Activated CD4-positive, alpha-beta T cell treated with anti-CD3 and anti-CD28 coated beads, Interleukin-2, amount 50 U/mL, for 16 hours (primary cell): ENCODE results near the gene PMEPA1.
"Not testable (repeated sequence)": the region's sequence is repeated elsewhere in the genome, so short reads cannot be mapped to it uniquely, and the experiment has no call there.

Source experiments
- DNase-seq: peaks from one replicate; pipeline ENCODE4 v3.0.0-alpha.2; 2020

The PMEPA1 gene

DNA sequence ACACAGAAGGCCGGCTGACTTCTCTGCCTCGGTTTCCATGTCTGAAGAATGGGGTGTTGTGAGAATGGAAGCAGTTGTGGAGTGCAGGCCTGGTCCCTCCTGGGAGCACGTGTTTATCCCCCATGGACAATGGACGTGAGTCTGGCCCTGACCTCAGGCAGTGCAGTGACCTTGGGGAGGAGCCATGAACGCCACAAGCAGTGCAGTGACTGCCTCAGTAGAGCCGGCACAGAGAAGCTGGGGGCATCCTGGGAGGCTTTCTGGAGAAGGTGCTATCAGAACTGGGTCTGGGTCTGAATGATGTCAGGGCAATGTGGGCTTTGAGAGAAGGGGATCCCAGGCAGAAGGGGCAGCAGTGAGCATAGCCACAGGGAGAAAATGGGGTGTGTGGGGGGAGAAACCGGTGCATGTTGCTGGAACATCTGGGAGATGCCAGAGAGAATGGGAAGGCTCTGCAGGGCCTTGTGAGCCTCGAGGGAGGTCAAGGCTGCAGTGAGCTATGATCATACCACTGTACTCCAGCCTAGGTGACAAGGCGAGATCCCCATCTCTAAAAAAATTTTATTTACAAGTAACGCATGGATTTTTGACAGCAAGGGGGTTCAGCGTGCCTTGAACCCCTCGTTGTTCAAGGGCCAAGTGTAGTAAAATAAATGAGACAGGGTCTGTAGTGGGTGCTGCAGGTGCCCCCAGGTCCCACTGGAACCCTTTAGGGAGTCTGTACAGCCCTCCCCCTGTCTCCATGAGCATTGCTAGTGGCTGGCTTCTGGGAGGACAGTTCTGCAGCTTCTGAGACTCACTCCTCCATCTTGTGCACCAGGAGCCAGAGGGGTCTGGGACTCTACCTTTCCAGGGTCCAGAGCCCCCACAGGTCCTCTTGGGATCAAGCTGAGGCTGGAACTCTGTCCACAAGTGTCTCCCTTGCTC lies 62.5 kb downstream of the PMEPA1 start:
- no peak for DNase-seq

- DNase-seq = no peak
Measured at GRCh38 chr20:57638895-57639236, 70.9 kb downstream of the PMEPA1 start.

GRCh38 chr20:57638173-57638894 lies 71.5 kb downstream of the PMEPA1 start:
- DNase-seq = no peak

DNA sequence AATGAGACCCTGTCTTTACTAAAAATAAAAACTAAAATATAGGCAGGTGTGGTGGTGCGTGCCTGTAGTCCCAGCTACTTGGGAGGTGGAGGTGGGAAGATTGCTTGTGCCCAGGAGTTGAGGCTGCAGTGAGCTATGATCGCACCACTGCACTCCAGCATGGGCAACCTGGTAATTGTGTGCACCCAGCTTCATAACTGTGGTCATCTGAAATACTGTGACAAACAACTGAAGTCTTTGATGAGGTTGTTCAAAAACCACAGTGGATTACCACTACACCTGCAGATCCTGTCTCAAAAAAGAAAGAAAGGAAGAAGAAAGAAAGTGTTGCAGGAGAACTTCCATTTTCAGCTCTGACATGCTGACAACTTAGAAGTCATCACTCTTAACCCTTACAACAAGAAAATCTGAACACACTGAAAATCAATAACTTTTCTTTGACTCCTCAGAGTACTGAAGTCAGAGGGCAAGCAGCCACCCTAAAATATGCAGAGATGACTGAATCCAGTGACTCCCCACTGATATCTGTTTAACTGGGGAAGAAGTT lies 75.8 kb downstream of the PMEPA1 start:
- DNase-seq = no peak

DNA sequence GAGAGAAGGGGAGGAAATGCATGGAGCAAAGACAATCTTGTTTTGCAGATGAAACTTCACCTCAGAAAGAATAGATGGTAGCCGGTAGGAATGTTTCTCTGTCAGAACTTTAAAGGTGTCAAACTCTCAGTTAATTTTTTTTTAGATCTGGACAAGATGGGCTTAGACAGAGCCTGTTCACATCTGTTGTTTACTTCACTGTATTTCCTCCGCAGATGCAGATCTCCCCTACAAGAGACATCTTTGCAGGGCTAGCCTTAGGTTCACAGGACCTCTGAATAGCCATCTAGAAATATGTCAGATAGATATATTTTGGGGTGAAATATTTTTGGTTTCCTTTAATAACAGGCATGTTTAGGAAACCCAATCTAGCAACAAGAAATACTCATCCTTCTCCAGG lies 77.5 kb downstream of the PMEPA1 start:
- no peak for DNase-seq

- DNase-seq = no peak
Measured at GRCh38 chr20:57630061-57630460, 79.8 kb downstream of the PMEPA1 start.

DNA sequence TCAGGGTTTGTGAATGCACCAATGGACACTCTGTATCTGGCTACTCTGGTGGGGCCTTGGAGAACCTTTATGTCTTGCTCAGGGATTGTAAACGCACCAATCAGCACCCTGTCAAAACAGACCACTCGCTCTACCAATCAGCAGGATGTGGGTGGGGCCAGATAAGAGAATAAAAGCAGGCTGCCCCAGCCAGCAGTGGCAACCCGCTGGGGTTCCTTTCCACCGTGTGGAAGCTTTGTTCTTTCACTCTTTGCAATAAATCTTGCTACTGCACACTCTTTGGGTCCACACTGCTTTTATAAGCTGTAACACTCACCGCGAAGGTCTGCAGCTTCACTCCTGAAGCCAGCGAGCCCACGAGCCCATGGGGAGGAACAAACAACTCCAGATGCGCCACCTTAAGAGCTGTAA lies 80.3 kb downstream of the PMEPA1 start:
- DNase-seq = not testable (repeated sequence)

- not testable (repeated sequence) for DNase-seq
Measured at GRCh38 chr20:57628962-57629308, 80.9 kb downstream of the PMEPA1 start.

DNA sequence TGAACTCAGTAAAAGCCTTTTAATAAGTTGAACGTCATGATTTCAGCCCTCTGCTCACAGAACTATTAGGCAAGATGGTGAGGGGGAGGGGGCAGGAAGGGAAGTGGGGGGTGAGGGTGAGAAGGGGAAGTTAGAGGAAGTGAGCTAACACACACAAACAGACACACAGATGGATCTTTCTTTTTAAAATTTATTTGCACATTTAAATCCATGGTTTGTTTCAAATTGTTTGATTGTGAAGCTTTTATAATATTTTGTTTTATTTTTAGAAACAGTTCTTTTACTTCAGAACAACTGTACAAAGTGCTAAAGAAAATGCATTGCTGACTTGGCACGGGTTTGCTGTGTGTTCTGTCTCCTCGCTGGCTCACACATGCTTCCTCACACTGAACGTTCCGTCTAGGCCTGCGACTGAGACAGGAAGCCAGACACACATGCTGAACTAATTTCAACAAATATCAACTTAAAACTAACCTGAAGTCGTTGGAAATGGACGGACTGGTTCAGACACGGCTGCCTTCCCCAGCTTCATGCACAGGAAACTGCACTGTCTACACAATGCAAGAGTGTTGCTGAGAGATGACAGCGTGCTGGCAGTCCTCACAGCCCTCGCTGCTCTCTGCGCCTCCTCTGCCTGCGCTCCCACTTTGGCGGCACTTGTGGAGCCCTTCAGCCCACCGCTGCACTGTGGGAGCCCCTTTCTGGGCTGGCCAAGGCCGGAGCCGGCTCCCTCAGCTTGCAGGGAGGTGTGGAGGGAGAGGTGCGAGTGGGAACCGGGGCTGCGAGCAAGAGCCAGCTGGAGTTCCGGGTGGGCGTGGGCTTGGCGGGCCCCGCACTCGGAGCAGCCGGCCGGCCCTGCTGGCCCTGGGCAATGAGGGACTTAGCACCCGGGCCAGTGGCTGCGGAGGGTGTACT lies 81.5 kb downstream of the PMEPA1 start:
- peak; percentile 37 for DNase-seq

DNA sequence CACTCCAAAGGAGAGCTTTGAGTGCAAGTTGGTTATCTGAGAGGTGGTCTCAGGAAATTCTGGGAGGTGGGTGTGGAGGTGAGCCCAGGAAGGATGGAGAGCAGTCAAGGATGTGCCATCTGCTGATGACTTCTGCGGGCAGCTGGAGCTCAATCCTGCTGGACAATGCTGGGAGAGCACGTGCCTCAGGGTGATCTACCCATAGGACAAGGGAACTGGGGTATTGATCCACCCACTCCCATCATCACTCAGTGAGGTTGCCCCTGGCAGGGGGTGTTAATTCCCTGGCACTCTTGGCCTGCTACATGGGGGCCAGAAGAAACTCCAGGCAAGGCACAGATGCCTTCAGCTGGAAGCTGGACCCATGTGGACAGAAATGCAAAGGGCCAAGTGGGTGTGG lies 82.5 kb downstream of the PMEPA1 start:
- no peak for DNase-seq

DNA sequence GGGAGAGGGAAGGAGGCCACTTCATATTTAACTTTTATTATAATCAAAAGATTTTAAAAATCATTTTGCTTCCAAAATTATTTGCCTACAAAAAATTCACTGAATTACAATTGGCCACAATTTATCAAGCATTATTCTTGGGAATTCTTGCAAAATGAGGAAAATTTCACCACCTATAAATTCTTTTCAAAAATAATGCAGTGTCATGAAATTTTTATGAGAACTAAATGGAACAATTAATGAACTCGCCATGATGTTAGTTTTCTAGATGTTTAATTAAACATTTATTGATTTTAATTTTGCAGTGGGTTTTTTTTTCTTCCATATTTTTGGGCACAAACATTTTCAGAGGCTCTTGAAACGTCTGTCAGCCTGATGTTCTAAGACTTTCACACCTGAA lies 83.8 kb downstream of the PMEPA1 start:
- DNase-seq = no peak

- DNase-seq = no peak
Measured at GRCh38 chr20:57625181-57625958, 84.4 kb downstream of the PMEPA1 start.

DNA sequence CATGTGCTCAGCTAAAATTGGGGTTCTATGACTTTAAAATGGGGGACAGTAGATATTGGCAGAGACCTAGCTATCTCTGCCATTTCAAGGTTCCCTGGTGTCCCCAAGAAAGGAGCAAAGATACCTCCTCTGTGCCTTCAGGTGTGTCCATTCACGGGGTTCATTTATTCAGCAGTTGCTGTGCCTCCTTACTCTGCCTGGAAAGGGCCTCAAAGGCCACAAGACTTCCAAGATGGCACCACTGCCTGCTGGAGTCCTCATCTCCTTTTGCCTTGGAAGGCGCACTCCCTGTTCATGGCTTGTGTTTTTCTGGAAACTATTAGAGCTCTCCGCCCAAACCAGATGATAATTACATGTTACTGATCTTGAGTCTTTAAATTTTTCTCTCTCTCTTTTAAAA lies 85.7 kb downstream of the PMEPA1 start:
- DNase-seq = no peak

DNA sequence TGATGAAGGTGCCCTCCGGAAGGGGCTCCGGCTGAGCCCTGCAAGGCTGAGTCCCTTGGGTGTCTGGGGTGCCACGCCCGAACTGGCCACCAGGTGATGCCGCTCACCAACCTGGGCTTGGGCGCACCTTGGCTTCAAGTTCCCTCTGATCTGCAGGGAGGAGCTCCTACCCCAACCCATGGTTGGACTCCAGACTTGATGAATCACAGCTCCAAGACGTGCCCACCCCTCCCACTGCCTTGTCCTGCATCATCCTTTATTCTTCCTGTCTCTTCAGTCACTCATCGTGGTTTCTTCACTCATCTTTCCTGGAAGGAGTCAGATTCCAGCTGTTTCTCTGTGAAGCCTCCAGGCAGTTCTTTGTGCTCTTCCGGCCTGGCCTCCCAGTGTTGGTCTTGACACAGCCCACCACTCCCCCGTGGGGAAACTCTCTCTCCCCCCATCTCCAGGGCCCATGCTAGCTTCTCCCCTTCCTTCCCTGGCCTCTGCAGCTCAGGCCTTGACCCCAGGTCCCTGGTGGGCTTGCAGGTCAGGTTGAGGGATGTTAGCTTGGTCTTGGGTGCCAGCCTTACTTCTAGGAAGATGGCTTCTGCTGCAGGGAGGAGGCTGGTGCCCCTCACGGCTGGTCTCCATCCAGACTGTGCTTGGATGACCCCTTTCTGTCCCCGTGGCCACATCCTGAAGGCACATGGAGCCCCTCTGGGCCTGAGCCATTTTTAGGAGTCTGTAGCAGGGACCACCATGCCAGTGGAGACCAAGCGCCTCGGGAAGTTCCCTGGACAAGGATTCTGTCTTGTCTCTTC lies 87.0 kb downstream of the PMEPA1 start:
- DNase-seq = peak; percentile 57

GRCh38 chr20:57622201-57622570 lies 87.6 kb downstream of the PMEPA1 start:
- no peak for DNase-seq

DNA sequence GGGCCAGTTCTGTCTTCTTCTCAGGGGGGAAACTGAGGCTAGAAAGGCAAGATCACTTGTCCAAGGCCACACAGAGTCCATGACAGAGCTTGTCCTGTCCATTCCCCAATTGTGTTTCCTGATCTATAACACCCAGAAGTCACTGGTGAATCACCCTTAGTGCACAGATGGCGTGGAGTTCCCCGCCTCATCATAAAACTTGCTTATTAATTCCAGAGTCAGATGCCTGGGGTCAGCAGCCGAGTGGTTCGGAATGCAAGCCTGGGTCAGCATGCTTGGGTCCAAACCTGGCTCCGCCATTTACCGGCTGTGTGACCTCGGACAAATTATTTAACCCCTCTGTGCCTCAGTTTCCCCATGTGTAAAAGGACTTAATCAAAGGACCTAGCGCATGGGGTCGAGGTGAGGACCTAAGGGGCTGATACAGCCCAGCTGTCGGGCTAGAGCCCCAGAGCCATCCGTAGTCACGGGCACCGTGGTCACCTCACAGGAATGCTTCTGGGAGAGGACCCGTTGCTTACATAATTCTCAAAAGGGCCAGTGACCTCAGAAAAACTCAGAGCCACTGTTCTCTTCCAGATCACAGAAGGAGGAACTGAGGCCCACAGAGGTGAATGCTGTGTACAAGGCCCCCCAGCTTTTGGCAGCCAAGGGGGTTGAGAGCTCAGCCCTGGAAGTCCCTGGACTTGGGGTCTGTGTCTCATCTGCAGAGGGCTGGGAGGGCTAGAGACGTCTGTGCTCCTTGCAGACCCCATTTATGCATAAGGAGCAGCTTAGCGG lies 88.2 kb downstream of the PMEPA1 start:
- no peak for DNase-seq

GRCh38 chr20:57620999-57621398 lies 88.8 kb downstream of the PMEPA1 start:
- DNase-seq = no peak

DNA sequence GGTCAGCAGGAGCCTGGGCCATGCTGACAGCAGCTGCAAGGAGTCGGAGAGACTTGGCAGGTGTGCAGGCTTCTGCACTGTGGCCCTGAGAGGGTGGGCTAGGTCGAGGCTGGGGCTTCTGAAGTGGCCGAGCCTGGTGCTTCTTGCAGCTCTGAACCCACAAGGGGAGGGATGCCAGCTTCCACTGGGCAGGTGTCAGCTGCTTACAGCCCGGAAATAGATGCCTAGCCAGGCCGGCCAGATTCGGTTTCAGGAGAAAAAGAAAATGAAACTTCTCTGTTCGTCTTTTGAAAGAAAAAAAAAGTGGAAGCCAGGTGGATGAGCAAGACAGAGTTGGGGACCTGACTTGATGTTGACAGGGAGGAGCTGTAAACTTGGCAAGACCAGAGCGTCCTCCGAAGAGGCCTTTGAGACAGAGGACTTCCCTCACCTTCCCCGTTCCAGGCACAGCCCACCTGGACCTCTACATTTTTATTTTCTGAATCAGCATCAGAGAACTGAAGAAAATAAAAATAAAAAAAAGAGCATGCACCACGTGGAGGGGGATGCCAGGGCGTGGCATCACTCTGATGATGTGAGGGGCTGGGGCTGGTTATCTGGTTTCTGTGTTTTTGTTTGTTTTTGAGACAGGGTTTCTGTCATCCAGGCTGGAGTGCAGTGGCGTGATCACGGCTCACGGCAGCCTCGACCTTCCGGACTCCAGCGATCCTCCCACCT lies 89.4 kb downstream of the PMEPA1 start, which contains the start of gene ZBP1:
Gene ZBP1, minus strand, starts transcription at position 153 of the 717 bp plus-strand sequence. Its CDS starts 131 bp downstream, at position 22.
- peak; percentile 74 for DNase-seq

DNA sequence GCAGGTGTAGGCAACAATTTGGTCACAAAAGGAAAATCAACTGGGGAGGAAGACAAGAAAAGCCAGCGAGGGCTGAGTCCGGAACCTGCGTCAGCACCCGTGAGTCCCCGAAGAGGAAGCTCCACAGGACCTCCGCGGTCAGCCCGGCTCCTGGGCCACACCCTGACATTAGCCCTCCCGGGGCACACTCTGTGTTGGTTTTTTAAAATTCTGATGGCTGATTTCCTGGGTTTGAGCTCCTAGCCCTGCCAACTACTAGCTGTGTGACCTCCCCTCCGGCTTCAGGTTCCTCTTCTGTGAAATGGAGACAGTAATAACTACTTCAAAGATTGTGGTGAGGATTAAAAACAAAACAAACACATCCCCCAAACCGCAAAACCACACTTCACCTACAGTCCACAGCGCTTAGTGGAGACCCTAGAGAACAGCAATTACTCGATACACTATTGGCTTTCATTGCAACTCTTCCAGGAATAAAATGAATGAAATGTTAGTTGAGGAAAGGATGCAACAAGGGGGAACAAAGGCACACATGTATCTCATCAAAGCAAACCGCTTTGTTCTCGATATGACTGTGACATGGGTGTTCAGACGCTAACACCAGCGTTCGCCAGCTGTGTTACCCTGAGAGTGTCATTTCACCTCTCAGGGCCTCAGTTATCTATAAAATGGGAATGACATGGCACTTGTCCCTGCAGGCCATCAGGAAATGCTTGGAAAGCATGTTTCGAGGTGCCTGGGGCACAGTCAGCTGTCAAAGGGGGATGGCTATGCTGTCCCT lies 90.6 kb downstream of the PMEPA1 start:
- DNase-seq = peak; percentile 92
